Mesodermal cell (in vitro differentiated cells): Measurements from ENCODE around the gene BBS9.
A peak's percentile ranks its signal among the peaks of the same experiment; 100 is the strongest.

Experiments used
- H3K27ac ChIP-seq: 2 replicates; pipeline ENCODE4 v1.7.0; 2013; ENCODE audit warnings: mild to moderate bottlenecking, low read depth, low read length, moderate library complexity; ENCODE audit not compliant: severe bottlenecking
- H3K36me3 ChIP-seq: 2 replicates; pipeline ENCODE4 v1.7.1; 2013; ENCODE audit warnings: mild to moderate bottlenecking, low read length, moderate library complexity; ENCODE audit not compliant: control insufficient read depth, insufficient read depth
- H3K4me1 ChIP-seq: one replicate; pipeline ENCODE4 v1.7.1; 2013; ENCODE audit warnings: mild to moderate bottlenecking, low read length; ENCODE audit not compliant: insufficient read depth, control insufficient read depth, poor library complexity, severe bottlenecking
- H3K4me3 ChIP-seq: 2 replicates; pipeline ENCODE4 v1.7.0; 2013; ENCODE audit warnings: low read length, control low read depth, mild to moderate bottlenecking; ENCODE audit not compliant: insufficient read depth, poor library complexity, severe bottlenecking; ENCODE audit errors: extremely low read depth
- H3K9me3 ChIP-seq: 2 replicates; pipeline ENCODE4 v1.7.1; 2013; ENCODE audit warnings: mild to moderate bottlenecking, low read length, moderate library complexity; ENCODE audit not compliant: control insufficient read depth
- WGBS, 2 experiments: methylation state at CpG; one replicate each; pipeline ENCODE4 v1.1.5; 2013; ENCODE audit warnings: missing lambda C conversion rate in 2 of 2; ENCODE audit not compliant: insufficient coverage in 2 of 2; 5-methylcytosine and 5-hydroxymethylcytosine counted together

The BBS9 gene

GRCh38 chr7:33486633-33487032, 357.3 kb downstream of the BBS9 start:
- no CpG with 5 or more reads among the region's 1 CpG for WGBS, 2 experiments

GRCh38 chr7:33487998-33488682, 358.8 kb downstream of the BBS9 start:
- H3K27ac ChIP-seq, result no peak overlapping the region
- H3K9me3 ChIP-seq, result no peaks in the 10 kb centered on the region
- no peak overlapping the region for H3K4me3 ChIP-seq
- H3K36me3 ChIP-seq, result no peaks in the 10 kb centered on the region
- no peaks in the 10 kb centered on the region for H3K4me1 ChIP-seq

More at GRCh38 chr7:33486633-33487032, 357.3 kb downstream of the BBS9 start:
- no peaks in the 10 kb centered on the region for H3K4me1 ChIP-seq
- H3K4me3 ChIP-seq, result no peak overlapping the region
- H3K36me3 ChIP-seq, result no peaks in the 10 kb centered on the region
- no peaks in the 10 kb centered on the region for H3K9me3 ChIP-seq
- H3K27ac ChIP-seq, result no peak overlapping the region

GRCh38 chr7:33494474-33494873, 365.1 kb downstream of the BBS9 start:
- no peak overlapping the region for H3K4me3 ChIP-seq
- no peak overlapping the region for H3K27ac ChIP-seq
- peaks cover 10% of the 10 kb centered on the region for H3K4me1 ChIP-seq
- no peaks in the 10 kb centered on the region for H3K36me3 ChIP-seq
- H3K9me3 ChIP-seq, result no peaks in the 10 kb centered on the region

- H3K4me3 ChIP-seq, result no peak overlapping the region
- 40 to 50% methylated on average over 1 of the region's 5 CpGs for WGBS, 2 experiments
- H3K36me3 ChIP-seq, result no peaks in the 10 kb centered on the region
- H3K9me3 ChIP-seq, result no peaks in the 10 kb centered on the region
- peak overlapping the region; percentile 17 for H3K27ac ChIP-seq
- peaks cover 10% of the 10 kb centered on the region for H3K4me1 ChIP-seq
Measured at GRCh38 chr7:33495207-33495606, 365.8 kb downstream of the BBS9 start.

GRCh38 chr7:33497051-33497450, 367.7 kb downstream of the BBS9 start:
- H3K9me3 ChIP-seq, result no peaks in the 10 kb centered on the region
- H3K36me3 ChIP-seq, result no peaks in the 10 kb centered on the region
- peaks cover 10% of the 10 kb centered on the region for H3K4me1 ChIP-seq
- H3K4me3 ChIP-seq, result no peak overlapping the region
- no peak overlapping the region for H3K27ac ChIP-seq
- no CpG with 5 or more reads among the region's 2 CpGs for WGBS, 2 experiments

GRCh38 chr7:33500703-33501701, 371.6 kb downstream of the BBS9 start:
- Histone ChIP-seq H3K9me3 (no peaks in the 10 kb centered on the region), H3K27ac (no peak overlapping the region), H3K4me3 (no peak overlapping the region)

GRCh38 chr7:33503014-33503413, 373.6 kb downstream of the BBS9 start:
- WGBS, 2 experiments, result 94 to 100% methylated on average over 8 to 9 of the region's 9 CpGs
- H3K4me3 ChIP-seq, result no peak overlapping the region
- H3K9me3 ChIP-seq, result no peaks in the 10 kb centered on the region
- H3K36me3 ChIP-seq, result no peaks in the 10 kb centered on the region
- H3K4me1 ChIP-seq, result no peaks in the 10 kb centered on the region
- no peak overlapping the region for H3K27ac ChIP-seq

More at GRCh38 chr7:33500703-33501701, 371.6 kb downstream of the BBS9 start:
- no peaks in the 10 kb centered on the region for H3K4me1 ChIP-seq
- H3K36me3 ChIP-seq, result no peaks in the 10 kb centered on the region
- 94 to 97% methylated on average over 3 of the region's 9 CpGs for WGBS, 2 experiments

GRCh38 chr7:33503736-33504135, 374.4 kb downstream of the BBS9 start:
- 86% methylated on average over 3 to 4 of the region's 5 CpGs for WGBS, 2 experiments
- H3K9me3 ChIP-seq, result no peaks in the 10 kb centered on the region
- no peak overlapping the region for H3K4me3 ChIP-seq
- H3K27ac ChIP-seq, result no peak overlapping the region
- no peaks in the 10 kb centered on the region for H3K36me3 ChIP-seq
- H3K4me1 ChIP-seq, result no peaks in the 10 kb centered on the region

- Histone ChIP-seq H3K27ac (no peak overlapping the region), H3K4me3 (no peak overlapping the region), H3K9me3 (no peaks in the 10 kb centered on the region), H3K4me1 (no peaks in the 10 kb centered on the region), H3K36me3 (no peaks in the 10 kb centered on the region)
- WGBS, 2 experiments, result 80 to 97% methylated on average over 1 to 2 of the region's 6 CpGs
Measured at GRCh38 chr7:33504266-33504665, 374.9 kb downstream of the BBS9 start.

GRCh38 chr7:33509206-33509605, 379.8 kb downstream of the BBS9 start:
- Histone ChIP-seq H3K4me1 (peaks cover 6% of the 10 kb centered on the region), H3K9me3 (no peaks in the 10 kb centered on the region), H3K4me3 (no peak overlapping the region), H3K27ac (no peak overlapping the region), H3K36me3 (no peaks in the 10 kb centered on the region)
- WGBS, 2 experiments, result 100% methylated on average over 1 of the region's 3 CpGs

GRCh38 chr7:33511778-33512177, 382.4 kb downstream of the BBS9 start:
- no peaks in the 10 kb centered on the region for H3K9me3 ChIP-seq
- no peak overlapping the region for H3K4me3 ChIP-seq
- WGBS, 2 experiments, result 83 to 94% methylated on average over 1 to 3 of the region's 3 CpGs
- peaks cover 6% of the 10 kb centered on the region for H3K4me1 ChIP-seq
- no peaks in the 10 kb centered on the region for H3K36me3 ChIP-seq
- peak overlapping the region; percentile 20 for H3K27ac ChIP-seq
